Muscle of leg (tissue), 11 donors: ENCODE results near the gene TMEM81. TPM values are rescaled to one million over a fixed set of nuclear protein-coding genes. Genes with fewer than 3 reads are reported as not detected.

Experiments
- DNase-seq: peaks from one replicate; pipeline ENCODE4 v3.0.0; 2013
- H3K27ac ChIP-seq: one replicate; pipeline ENCODE4 v1.5.1; 2013; ENCODE audit warnings: mild to moderate bottlenecking, low read length, control low read depth
- H3K27me3 ChIP-seq: one replicate; pipeline ENCODE4 v1.6.1; 2013; ENCODE audit warnings: low read length; ENCODE audit not compliant: control insufficient read depth, insufficient read depth
- H3K36me3 ChIP-seq: one replicate; pipeline ENCODE4 v1.6.1; 2013; ENCODE audit warnings: low read length; ENCODE audit not compliant: control insufficient read depth, insufficient read depth
- H3K4me1 ChIP-seq: one replicate; pipeline ENCODE4 v1.6.1; 2013; ENCODE audit warnings: low read length; ENCODE audit not compliant: control insufficient read depth, insufficient read depth
- H3K4me3 ChIP-seq: one replicate; pipeline ENCODE4 v1.5.1; 2013; ENCODE audit warnings: low read length, control low read depth
- H3K9me3 ChIP-seq: replicated peaks from 2 replicates; pipeline ENCODE4 v1.6.1; 2013; ENCODE audit warnings: low read depth, low read length; ENCODE audit not compliant: control insufficient read depth
- WGBS: methylation state at CpG from one replicate; pipeline ENCODE4 v1.1.5; 2013; ENCODE audit warnings: missing lambda C conversion rate; ENCODE audit not compliant: insufficient coverage; 5-methylcytosine and 5-hydroxymethylcytosine counted together
- polyA plus RNA-seq, 8 donors: library from polyadenylated mRNA; unstranded; fragments of 120-200 nt; gene quantifications; one replicate each; pipeline versions ENCODE4 v1.2.1 to v1.2.3, GENCODE V29; 2013; ENCODE audit warnings: inconsistent platforms in 1 of 8, low replicate concordance in 1 of 8; ENCODE audit not compliant: insufficient read length in 8 of 8, insufficient read depth in 1 of 8
- total RNA-seq: library from RNA; stranded (reverse); fragments of 120-200 nt; gene quantifications from one replicate; pipeline ENCODE4 v1.2.4, GENCODE V29; 2013

Gene TMEM81
- total and polyA plus RNA-seq, 9 donors: 1.5 to 3.3 (median 2.2) TPM

DNA sequence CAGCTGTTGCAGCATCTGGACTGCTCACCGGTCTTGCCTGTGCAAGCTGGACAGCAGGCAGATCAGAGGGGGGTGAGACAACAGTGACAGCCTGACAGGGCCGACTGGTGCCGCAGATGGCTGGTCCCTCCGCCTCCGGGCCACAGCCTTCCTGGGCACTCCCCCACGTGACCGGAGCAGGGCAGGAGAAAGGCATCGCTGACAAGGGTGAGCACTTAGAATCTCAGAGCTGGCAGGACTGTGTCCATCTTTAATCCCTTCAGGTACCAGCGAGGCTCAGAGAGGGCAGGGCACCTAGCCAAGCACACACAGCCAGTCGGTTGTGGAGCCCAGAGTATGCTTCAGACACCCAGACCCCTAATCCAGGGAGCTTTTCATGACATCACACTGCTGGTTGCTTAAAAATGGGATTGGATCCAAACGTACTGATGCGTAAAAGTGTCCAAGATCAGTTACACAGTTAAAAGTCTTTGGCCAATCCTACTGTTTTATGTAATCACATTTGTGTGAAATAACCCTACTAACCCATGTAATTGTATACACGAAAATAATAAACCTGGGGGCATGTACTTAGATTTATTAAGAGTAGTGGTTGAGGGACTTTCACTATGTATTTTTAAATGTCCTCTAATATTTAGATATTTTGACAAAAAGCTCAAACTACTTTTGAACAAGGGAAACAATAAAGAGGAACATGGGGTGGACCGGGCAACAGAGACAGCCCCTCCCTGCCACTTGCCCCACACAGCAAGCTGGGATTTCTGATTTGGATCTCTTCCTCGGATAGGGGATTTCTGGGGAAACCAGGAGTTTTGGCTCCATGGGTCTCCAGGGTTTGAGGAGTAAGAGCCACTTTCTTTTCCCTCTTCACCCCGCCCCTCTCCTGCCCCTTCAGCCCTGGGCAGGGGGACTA is 42.0 kb downstream of the TMEM81 start:
- Histone ChIP-seq H3K4me1 (peaks cover 13% of the 10 kb centered on the region), H3K27me3 (peaks cover 64% of the 10 kb centered on the region), H3K4me3 (no peak overlapping the region), H3K36me3 (no peaks in the 10 kb centered on the region), H3K27ac (no peak overlapping the region), H3K9me3 (no peaks in the 10 kb centered on the region)
- 72% methylated on average over 10 of the region's 16 CpGs for WGBS
- DNase-seq: no peak

DNA sequence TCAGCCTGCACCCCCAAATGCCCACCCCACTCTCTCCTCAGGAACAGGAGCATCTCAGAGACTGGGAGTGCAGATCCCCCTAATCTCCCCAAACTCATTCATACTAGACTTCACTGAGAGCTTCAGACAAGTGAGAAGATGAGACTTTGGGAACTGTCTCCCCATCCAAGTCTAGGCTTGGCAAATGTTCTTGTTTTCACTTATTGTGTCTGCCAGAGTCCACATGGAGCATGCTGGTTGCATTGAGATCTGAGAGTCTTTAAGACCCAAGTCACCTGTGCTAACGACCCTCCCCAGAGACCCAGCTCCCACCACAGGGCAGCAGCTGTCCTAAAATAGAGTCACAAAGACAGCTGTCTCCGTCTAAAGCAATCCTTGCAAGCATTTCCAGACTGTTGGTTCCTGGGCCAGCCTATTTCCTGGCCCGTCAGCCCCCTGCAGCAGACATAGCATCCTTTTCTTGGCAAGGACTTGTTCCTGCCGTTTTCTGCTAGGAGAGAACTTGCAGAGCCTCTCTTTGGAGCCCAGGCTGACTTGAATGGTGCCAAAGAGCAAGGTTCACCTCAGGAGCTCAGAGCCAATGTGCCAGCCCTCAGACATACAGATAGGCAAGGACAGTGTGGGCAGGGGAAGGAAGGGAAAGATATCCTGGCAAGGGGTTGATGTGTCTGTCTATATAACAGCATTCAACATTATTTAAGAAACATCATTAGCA is 43.1 kb downstream of the TMEM81 start:
- peaks cover 53% of the 10 kb centered on the region for H3K27me3 ChIP-seq
- no peak overlapping the region for H3K27ac ChIP-seq
- H3K9me3 ChIP-seq: no peaks in the 10 kb centered on the region
- DNase-seq: no peak
- no peaks in the 10 kb centered on the region for H3K36me3 ChIP-seq
- 11% methylated on average over 4 of the region's 4 CpGs for WGBS
- H3K4me3 ChIP-seq: no peak overlapping the region
- H3K4me1 ChIP-seq: peaks cover 13% of the 10 kb centered on the region

DNA sequence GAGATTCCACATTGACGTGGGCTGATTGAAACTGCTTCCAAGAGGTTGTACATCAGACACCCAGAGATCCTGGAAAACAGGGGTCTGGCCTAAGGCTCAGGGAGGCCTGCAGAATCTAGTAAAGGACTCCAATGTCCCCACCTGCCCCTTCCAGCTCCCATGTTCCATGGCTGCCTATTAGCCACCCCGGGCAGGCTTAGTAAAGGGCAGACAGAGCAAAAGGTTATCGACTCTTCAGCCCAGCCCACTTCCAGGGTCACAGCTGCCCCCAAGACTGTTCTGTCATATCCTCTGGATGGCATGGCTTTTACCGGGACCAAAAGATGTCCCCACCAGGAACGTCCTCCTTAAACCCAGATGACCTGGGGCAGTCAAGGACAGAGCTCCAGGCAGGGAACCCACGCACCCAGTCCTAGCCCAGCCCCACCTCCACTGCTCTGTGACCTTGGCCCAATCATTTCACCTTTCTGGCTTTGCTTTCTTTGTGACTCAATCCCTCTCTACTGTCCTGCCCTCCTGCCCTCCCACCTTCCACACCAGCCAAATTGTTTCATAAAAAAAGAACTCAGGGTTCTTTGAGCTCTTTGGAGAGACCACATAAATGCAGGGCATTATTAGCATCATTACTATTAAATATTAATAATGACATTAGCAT is 46.0 kb downstream of the TMEM81 start:
- 75% methylated on average over 6 of the region's 6 CpGs for WGBS
- no peak for DNase-seq
- no peaks in the 10 kb centered on the region for H3K36me3 ChIP-seq
- no peak overlapping the region for H3K27ac ChIP-seq
- peaks cover 25% of the 10 kb centered on the region for H3K27me3 ChIP-seq
- H3K4me1 ChIP-seq: peaks cover 9% of the 10 kb centered on the region
- H3K4me3 ChIP-seq: no peak overlapping the region
- no peaks in the 10 kb centered on the region for H3K9me3 ChIP-seq

GRCh38 chr1:205037539-205037938 is 46.7 kb downstream of the TMEM81 start:
- no peaks in the 10 kb centered on the region for H3K36me3 ChIP-seq
- no peak for DNase-seq
- no peak overlapping the region for H3K4me3 ChIP-seq
- peaks cover 11% of the 10 kb centered on the region for H3K4me1 ChIP-seq
- H3K27ac ChIP-seq: no peak overlapping the region
- H3K9me3 ChIP-seq: no peaks in the 10 kb centered on the region
- H3K27me3 ChIP-seq: peaks cover 21% of the 10 kb centered on the region
- 88% methylated on average over 5 of the region's 9 CpGs for WGBS

Other genes starting within 250 kb of the TMEM81 start
- 1.0 TPM for gene NFASC, start 213.6 kb downstream of the TMEM81 start, total RNA-seq
- 1 to 10 TPM in 6 of 8 donors, under 1 TPM in 2; 0.81 to 1.8 (median 1.2) TPM for gene NFASC, start 213.6 kb downstream of the TMEM81 start, polyA plus RNA-seq
- gene CNTN2, start 41.2 kb downstream of the TMEM81 start, total RNA-seq: 0.93 TPM
- 1 to 10 TPM in 3 of 8 donors, under 1 TPM in 5; 0.23 to 1.5 (median 0.72) TPM for gene CNTN2, start 41.2 kb downstream of the TMEM81 start, polyA plus RNA-seq
- gene RBBP5, start 37.5 kb upstream of the TMEM81 start, total RNA-seq: 10.6 TPM
- gene RBBP5, start 37.5 kb upstream of the TMEM81 start, polyA plus RNA-seq: 10 to 100 TPM in 6 of 8 donors, 1 to 10 TPM in 2; 8.6 to 12.6 (median 10.8) TPM
- gene DSTYK, start 127.2 kb upstream of the TMEM81 start, total RNA-seq: 8.3 TPM
- 1 to 10 TPM; 6.0 to 9.4 (median 6.9) TPM for gene DSTYK, start 127.2 kb upstream of the TMEM81 start, polyA plus RNA-seq
- gene TMCC2, start 143.5 kb upstream of the TMEM81 start, total RNA-seq: 6.1 TPM
- gene TMCC2, start 143.5 kb upstream of the TMEM81 start, polyA plus RNA-seq: 10 to 100 TPM in 5 of 8 donors, 1 to 10 TPM in 3; 8.0 to 13.4 (median 10.9) TPM
- gene NUAK2, start 237.3 kb upstream of the TMEM81 start, total RNA-seq: 0.40 TPM
- gene NUAK2, start 237.3 kb upstream of the TMEM81 start, polyA plus RNA-seq: 1 to 10 TPM in 1 of 8 donors, under 1 TPM in 7; 0.35 to 1.5 (median 0.42) TPM